22Rv1 (cell line): ENCODE results near the gene FRS2.

Source experiments
- CTCF ChIP-seq: fragments of 450-650 bp; IDR thresholded peaks from 2 replicates; pipeline ENCODE4 v1.5.1; 2017; ENCODE audit warnings: mild to moderate bottlenecking
- ZFX ChIP-seq: fragments of 450-650 bp; IDR thresholded peaks from 2 replicates; pipeline ENCODE4 v1.6.1; 2017; ENCODE audit warnings: antibody characterized with exemption, borderline replicate concordance

DNA sequence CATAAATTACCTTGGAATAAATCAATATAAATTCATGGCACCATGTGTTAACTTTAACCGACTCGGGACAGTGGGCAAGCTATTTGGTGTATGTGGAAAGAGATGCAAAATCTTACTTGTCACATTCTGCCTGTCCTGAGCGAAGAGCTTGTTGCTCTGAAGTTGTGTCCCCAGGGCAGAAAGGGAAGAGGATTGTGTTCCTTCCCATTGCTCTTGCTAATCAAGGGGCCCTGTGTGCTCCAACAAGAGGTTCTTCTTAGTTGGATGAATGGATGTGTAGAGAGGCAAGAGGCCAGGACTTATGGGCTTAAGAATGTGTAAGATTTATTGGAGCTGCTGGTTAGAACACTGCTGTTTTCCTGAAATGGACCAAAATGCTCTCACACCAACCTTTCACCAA is 36.5 kb upstream of the FRS2 start:
- TF ChIP-seq CTCF (no peak), ZFX (no peak)
